HuH-7.5 (cell line): ENCODE measurements around the gene MYORG.

Source experiments
- DNase-seq: peaks from one replicate; pipeline ENCODE4 v3.0.0; 2011; ENCODE audit warnings: low spot score

Gene MYORG

DNA sequence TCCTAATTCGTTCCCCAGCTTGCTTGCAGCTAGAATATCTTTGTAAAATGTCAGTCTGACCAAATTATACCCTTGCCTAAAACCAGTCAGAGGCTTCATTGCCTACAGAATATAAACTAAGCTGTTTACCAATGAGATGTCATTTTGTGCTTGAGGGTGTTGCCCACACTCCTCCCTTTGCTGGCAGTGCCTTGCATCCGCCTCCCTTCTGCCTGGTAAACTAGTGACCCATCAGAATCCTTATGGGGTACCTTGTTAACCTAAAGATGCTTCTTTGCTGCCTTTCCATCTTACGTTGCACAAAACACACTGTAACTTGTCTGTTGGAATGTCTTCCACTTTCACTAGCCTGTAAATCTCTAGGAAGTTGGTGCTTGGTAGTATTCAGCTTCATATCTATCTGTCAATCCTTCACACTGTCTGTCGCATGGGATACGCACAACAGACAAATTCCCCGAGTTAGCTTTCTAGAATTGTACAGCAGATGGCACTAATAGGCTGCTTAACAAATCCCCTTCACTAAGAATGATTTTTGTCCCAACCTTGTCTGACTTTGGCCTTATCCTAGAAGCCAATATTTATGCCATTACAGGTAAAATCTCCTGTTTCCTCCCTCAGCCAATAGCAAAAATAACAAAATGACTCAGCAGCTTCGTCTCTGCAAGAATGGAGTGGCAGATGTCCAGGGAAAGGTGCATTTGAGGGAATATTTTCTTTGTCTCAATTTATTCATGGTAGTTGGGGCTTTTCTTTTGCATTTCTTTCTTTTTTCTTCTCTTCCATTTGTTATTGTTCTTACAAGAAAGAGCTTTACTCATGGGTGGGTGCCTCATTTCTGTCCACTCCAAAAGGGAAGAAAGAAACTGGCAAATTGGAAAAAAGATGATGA is 44.4 kb downstream of the MYORG start:
- DNase-seq: peak; percentile 13

DNA sequence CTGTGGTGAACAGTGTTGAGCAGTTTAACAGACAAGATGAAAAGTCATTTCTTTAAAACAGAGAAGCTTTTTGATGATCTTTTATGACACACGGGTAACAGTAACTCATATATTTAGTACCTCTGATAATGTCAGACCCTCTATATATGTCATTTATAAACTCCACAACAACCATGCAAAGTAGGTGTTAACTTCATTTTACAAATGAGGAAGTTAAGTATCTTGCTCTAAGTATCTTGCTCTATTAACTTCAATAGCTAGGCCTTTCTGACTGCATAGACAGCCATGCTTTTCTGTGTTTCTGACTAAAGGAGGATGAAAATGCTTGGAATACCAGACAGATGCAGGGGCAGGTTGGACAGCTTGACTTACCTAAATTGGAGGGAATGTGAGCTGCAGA is 45.5 kb downstream of the MYORG start:
- no peak for DNase-seq

DNA sequence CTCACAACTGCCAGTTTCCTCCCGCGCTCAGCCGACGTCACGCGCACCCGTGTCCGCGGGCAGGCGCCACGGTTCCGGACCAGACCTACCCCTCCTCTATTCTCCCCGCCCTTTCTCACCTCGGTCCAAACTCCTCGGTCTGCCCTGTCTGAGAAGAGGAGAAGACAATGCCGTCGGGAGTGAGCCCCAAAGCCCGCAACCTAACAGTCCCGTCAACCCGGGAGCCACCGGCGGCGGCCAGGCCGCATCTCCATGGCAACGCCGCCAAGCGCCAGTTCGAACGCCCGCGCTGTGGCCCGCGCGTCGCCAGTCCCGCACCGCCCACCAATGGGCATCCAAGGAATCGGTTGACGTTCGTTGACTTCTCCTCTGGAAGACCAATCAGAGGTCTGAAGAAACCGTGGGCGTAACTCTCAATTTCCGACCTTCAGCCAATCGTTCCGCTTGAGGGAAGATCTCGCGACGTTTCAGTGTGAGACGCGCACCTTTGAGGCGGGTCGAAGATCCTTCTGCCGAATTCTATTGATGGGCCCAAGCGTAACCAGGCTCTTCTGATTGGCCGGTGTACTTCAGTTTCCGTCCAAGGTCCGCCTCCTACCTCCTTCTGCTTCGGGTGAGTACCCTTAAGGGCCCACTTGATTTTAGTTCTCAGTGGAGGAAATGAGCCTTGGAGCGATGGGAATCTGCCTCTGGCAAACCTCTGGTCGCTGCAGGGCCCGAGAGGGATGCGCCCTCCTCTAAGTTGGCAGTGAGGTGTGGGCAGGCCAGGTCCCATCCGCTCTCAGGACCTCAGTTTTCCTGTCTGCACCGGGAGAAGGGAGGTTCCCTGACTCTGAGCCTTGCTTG is 47.5 kb downstream of the MYORG start, which contains the start of the genes KIF24 and NUDT2:
Gene KIF24 (minus strand): TSS at position 282 of the 846 bp plus-strand sequence. CDS start 17,922 bp downstream, outside the sequence.
Gene NUDT2 (plus strand): TSS at position 583 of the 846 bp plus-strand sequence. CDS start 9,471 bp downstream, outside the sequence.
- DNase-seq: peak; percentile 76

DNA sequence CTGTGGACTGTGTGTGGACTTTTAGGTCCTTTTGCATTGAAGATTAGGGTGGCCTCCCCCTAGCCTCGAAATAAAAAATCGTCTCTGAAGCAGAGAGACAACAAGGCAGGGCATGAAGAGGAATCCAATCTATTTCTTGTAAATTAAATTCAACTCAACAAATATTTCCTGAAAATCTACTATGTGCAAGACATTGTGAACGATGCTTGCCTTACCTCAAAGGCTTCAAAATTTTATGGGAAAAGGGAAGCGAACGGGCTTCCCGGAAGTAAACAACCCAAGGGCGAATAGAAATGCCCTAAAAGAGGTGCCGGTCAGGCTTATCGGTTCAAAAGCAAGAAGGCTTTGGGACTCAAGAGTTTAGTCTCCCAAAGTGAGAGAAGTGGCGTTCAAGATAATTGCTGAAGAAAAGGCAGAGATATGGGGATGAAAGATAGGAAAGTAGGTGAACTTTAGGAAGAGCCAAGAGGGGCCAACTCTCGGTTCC is 48.2 kb downstream of the MYORG start:
- peak; percentile 17 for DNase-seq

DNA sequence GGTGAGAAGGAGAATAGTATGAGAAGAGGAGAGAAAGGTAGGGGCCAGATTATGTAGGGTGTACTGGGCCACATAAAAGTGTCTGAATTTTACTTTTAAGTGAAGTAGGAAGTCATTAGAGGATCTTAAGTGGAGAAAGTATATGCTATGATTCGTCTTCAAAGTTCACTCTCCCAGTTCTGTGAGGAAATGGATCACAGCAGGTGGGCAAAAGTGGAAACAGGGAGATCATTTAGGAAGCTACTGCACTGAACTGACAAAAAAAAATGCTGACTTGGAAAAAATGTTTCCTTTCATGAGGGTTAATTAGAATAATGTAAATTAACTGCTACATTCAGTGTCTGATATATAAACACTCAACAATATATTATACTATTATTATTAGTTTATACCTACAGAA is 50.0 kb downstream of the MYORG start:
- no peak for DNase-seq

DNA sequence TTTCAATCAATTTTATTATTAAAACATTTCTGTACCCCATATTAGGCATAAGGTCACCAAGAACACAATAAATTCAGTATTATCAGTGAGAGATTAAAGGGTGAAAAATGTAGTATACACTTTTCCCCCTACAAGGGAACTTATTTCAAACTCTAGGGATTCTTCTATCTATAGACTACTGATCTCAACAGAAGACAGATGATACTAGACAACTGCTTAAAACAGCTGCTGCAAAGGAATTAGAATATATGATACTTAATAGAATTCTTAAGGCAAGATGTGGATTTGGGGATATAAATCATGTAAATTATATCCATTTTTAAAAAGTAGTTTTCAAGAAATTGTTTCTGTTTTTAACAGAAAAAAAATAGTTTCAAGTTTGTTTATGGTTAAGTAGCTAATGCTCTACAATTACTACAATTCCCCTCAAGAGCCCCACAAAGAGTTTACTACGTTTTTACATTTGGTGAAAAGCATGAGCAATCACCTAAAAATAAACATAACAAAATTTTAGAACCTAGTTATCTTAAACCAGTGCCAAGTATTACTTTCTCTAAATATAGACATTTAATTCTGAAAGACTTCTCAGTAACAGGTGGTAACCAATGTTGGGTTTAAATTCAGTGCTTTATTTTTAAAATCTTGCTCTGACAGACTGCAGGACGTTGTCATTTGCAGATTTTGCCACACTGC is 53.7 kb downstream of the MYORG start:
- DNase-seq: no peak

DNA sequence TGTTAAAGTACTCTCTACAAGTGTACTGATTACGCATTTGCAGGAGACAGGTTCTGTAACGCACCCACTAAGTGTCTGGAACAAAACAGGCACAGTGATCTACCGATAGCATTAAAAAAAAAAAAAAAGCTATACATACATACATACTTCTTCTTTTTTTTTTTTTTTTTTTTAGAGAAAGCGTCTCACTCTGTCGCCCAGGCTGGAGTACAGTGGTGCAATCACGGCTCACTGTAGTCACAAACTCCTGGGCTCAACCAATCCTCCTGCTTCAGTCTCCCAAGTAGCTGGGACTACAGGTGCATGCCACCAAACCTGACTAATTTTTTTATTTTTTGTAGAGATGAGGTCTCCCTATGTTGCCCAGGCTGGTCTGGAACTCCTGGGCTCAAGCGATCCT is 55.2 kb downstream of the MYORG start:
- DNase-seq: no peak

DNA sequence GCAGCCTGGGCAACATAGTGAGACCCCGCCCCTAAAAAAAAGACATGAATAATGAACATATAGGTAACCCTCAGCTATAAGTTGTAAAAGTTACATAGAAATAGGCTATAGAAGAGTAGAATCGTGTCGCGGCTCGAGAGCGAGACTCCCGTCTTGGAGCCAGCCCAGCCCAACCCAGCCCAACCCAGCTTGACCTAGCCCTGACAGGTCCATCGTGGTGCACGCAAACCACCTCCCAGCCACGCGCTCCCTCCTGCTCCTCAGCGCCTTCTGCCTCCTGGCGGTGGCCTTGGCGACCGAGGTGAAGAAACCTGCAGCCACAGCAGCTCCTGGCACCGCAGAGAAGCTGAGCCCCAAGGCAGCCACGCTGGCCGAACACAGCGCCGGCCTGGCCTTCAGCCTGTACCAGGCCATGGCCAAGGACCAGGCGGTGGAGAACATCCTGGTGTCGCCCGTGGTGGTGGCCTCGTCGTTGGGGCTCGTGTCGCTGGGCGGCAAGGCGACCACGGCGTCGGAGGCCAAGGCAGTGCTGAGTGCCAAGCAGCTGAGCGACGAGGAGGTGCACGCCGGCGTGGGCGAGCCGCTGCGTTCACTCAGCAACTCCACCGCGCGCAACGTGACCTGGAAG is 58.4 kb downstream of the MYORG start:
- DNase-seq: no peak

DNA sequence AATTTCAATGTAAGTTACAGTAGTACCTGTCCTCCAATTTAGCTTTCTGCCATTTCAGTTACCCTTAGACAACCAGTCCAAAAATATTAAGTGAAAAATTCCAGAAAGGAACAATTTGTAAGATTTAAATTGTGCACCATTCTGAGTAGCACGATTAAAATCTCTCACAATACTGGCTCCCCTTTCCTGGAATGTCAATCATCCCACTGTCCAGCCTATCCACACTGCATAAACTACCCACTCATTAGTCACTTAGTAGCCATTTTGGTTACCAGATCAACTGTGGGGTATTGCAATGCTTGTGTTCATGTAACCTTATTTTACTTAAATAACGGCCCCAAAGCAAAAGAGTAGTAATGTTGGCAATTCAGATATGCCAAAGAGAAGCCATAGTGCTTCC is 59.3 kb downstream of the MYORG start:
- no peak for DNase-seq
